ENCODE data around the gene RPS6KC1.

DNA sequence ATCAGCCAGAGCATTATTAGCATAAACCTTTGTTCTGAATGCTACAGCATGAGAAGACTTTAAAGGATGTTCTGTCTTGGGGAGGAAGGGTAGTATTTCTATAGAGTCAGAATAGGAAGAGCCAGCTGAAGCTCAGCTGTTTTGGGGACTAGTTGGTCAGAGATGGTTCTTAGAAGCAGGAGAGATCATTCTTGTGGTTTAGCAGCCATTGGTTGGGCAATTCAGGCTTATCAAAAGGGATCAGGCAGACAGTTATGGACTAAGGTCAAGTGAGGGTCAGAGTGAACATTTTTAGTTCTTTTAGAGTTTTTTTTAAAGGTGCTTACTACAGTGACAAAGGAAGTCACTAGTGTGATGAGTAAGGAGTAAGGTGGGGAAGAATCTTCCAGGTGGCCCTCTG is 245.5 kb downstream of the RPS6KC1 start:
- TF ChIP-seq, protein P1, sequence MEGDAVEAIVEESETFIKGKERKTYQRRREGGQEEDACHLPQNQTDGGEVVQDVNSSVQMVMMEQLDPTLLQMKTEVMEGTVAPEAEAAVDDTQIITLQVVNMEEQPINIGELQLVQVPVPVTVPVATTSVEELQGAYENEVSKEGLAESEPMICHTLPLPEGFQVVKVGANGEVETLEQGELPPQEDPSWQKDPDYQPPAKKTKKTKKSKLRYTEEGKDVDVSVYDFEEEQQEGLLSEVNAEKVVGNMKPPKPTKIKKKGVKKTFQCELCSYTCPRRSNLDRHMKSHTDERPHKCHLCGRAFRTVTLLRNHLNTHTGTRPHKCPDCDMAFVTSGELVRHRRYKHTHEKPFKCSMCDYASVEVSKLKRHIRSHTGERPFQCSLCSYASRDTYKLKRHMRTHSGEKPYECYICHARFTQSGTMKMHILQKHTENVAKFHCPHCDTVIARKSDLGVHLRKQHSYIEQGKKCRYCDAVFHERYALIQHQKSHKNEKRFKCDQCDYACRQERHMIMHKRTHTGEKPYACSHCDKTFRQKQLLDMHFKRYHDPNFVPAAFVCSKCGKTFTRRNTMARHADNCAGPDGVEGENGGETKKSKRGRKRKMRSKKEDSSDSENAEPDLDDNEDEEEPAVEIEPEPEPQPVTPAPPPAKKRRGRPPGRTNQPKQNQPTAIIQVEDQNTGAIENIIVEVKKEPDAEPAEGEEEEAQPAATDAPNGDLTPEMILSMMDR (conservative IDR thresholded peaks at IDR 0.05; ENCODE audit: low read length), result no peak
- no peak for TF ChIP-seq EZH2phosphoT487 (IDR thresholded peaks at IDR 0.05; ENCODE audit: borderline replicate concordance)

All from Loucy (cell line).